Sigmoid colon (tissue), 7 donors: ENCODE results near the gene ZFHX2. TPM values are rescaled to one million over a fixed set of nuclear protein-coding genes. Genes with fewer than 3 reads are reported as not detected.

ENCODE experiments used
- DNase-seq: peaks from one replicate; pipeline ENCODE4 v3.0.0-alpha.2; 2019
- H3K27ac ChIP-seq, 4 donors: fragments of 200-600 bp; sonication (generic); one replicate each; pipeline ENCODE4 v1.5.1; 2016 to 2019; ENCODE audit warnings: mild to moderate bottlenecking in 1 of 4
- H3K27me3 ChIP-seq, 3 donors: fragments of 200-600 bp; sonication (generic); one replicate each; pipeline ENCODE4 v1.5.1; 2019; ENCODE audit warnings: mild to moderate bottlenecking in 1 of 3
- H3K36me3 ChIP-seq, 4 donors: fragments of 200-600 bp; sonication (generic); one replicate each; pipeline ENCODE4 v1.5.1; 2016 to 2019
- H3K4me1 ChIP-seq, 4 donors: fragments of 200-600 bp; sonication (generic); one replicate each; pipeline ENCODE4 v1.5.1; 2017 to 2019
- H3K4me3 ChIP-seq, 4 donors: fragments of 200-600 bp; sonication (generic); one replicate each; pipeline ENCODE4 v1.5.1; 2017 to 2019; ENCODE audit warnings: mild to moderate bottlenecking in 2 of 4, moderate library complexity in 1 of 4
- H3K9me3 ChIP-seq, 4 donors: fragments of 200-600 bp in 3 of 4; sonication (generic) in 3 of 4; one replicate each; pipeline versions ENCODE4 v1.5.1 to v1.6.1; 2013 to 2019
- CTCF ChIP-seq, 4 experiments: fragments of 450-650 bp in 3 of 4; fragments of 200-600 bp in 1 of 4; IDR thresholded peaks; one replicate each; pipeline ENCODE4 v1.5.1; 2016 to 2019; ENCODE audit warnings: antibody characterized with exemption in 4 of 4, mild to moderate bottlenecking in 3 of 4, moderate library complexity in 2 of 4
- EP300 ChIP-seq, 4 donors: sonication (generic); formaldehyde crosslinking; IDR thresholded peaks; one replicate each; pipeline ENCODE4 v1.6.1; 2017; ENCODE audit warnings: antibody characterized with exemption in 4 of 4
- POLR2A ChIP-seq, 2 donors: fragments of 450-650 bp; IDR thresholded peaks; one replicate each; pipeline ENCODE4 v1.6.1; 2016; ENCODE audit warnings: antibody characterized with exemption in 2 of 2, mild to moderate bottlenecking in 2 of 2, moderate library complexity in 2 of 2
- POLR2AphosphoS5 ChIP-seq, 4 donors: sonication (generic); formaldehyde crosslinking; IDR thresholded peaks; one replicate each; pipeline ENCODE4 v1.6.1; 2017; ENCODE audit warnings: antibody characterized with exemption in 4 of 4
- WGBS, 2 donors: extraction: QIAGEN DNeasy Blood & Tissue Kit; methylation state at CpG; one replicate each; pipeline ENCODE4 v1.1.7; 2013; 5-methylcytosine and 5-hydroxymethylcytosine counted together
- intact Hi-C: fragments of 100-400 bp; cut with DNase I; formaldehyde crosslinking; loops from one replicate; pipeline ENCODE4 v1.15.1; 2023
- polyA plus RNA-seq, 3 donors: library from polyadenylated mRNA; stranded (reverse); fragments of 200-250 nt; gene quantifications; one replicate each; pipeline ENCODE4 v1.2.3, GENCODE V29; 2013
- total RNA-seq, 4 donors: library from RNA; depleted of rRNA; stranded (reverse); fragments of >200 nt; gene quantifications; one replicate each; pipeline ENCODE4 v1.1.0, GENCODE V29; 2016
- donor health status: healthy with polysubstance abuse.
- donor health status: Bipolar disorder and iron deficiency.
- donor health status: healthy.

The ZFHX2 gene
- total and polyA plus RNA-seq, 7 donors: under 0.01 to 1.9 (median 0.56) TPM; not detected in 1

DNA sequence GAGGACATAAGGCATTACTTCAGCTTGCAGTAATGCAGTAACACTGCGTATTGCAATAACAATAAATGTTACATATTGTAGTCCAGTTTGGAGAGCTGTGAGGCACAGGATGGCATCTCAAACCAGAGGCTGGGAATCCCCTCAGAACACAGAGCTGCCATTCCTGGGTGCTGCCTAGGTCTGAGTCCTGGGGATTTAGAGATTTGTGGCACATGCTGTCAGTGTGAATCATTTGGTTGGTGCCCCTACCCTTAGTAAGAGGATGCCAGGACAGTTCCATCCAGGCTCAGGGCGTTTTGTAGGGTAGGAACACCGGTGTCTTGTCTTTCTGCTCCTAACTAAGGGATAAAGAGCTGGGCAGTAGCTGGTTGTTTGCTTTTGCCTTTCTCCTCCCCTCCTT lies 22.5 kb downstream of the ZFHX2 start:
- WGBS, 2 donors: 89 to 97% methylated on average over 3 of the region's 3 CpGs

DNA sequence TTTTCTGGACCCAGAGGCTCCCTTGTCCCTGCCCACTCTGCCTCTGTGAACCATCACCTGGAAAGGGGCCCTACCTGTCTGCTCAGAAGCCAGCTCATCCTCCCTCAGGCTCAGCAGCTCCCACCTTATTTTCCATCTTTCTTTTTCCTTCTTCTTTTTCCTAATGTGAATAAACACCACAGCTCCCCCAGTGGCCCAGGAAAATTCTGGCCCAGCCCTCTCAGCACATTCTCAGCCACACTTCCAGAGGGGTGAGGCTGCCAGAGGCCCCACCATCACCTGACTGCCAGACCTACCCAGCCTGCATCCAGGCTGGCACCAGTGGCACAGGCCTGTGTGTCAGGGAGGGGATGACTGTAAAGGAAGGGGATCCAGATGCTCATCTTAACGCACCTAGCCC lies 23.0 kb downstream of the ZFHX2 start:
- H3K27ac ChIP-seq: no peak overlapping the region
- intact Hi-C loops: no loop called here
- no peak overlapping the region for H3K4me3 ChIP-seq
- H3K36me3 ChIP-seq: peaks cover 0 to 12% (median 0%) of the 10 kb centered on the region in 4 donors
- DNase-seq: no peak
- no peaks in the 10 kb centered on the region for H3K4me1 ChIP-seq
- H3K9me3 ChIP-seq: no peaks in the 10 kb centered on the region
- 85 to 88% methylated on average over 1 of the region's 1 CpG for WGBS, 2 donors
- H3K27me3 ChIP-seq: no peaks in the 10 kb centered on the region
- no peak for TF ChIP-seq CTCF (IDR thresholded peaks at IDR 0.05)
- no peak for TF ChIP-seq POLR2A (IDR thresholded peaks at IDR 0.05)
- TF ChIP-seq POLR2AphosphoS5 (IDR thresholded peaks at IDR 0.05): no peak
- TF ChIP-seq EP300 (IDR thresholded peaks at IDR 0.05): no peak

More for the DNA sequence above, 22.5 kb downstream of the ZFHX2 start:
- Histone ChIP-seq H3K27ac (no peak overlapping the region), H3K4me1 (no peaks in the 10 kb centered on the region), H3K36me3 (peaks cover 0 to 14% (median 0%) of the 10 kb centered on the region in 4 donors), H3K9me3 (no peaks in the 10 kb centered on the region), H3K27me3 (no peaks in the 10 kb centered on the region), H3K4me3 (no peak overlapping the region)
- TF ChIP-seq EP300 (IDR thresholded peaks at IDR 0.05) (no peak), CTCF (IDR thresholded peaks at IDR 0.05) (no peak), POLR2A (IDR thresholded peaks at IDR 0.05) (no peak), POLR2AphosphoS5 (IDR thresholded peaks at IDR 0.05) (no peak)
- intact Hi-C loops: no loop called here
- no peak for DNase-seq

DNA sequence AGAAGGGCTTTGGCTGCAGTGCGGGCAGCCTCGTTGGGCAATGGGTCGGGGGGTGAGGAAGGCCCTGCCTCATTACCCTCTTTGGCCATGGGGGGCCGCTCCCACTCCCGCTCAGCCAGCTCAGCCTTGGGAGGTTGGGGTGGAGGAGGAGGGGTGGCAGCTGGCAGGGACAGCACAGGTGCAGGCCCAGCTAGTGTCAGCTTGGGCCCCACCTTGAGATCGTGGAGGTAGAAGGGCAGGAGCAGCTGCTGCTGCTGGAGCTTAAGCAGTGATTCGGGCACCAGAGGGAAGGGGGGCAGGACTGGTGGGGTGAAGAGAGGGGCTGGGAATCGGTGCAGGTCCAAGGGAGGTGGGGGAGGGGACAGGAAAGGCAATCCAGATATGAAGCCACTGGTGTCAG lies 26.0 kb downstream of the ZFHX2 start:
- Histone ChIP-seq H3K36me3 (peaks cover 0 to 6% (median 0%) of the 10 kb centered on the region in 4 donors), H3K4me1 (no peaks in the 10 kb centered on the region), H3K4me3 (no peak overlapping the region), H3K9me3 (no peaks in the 10 kb centered on the region), H3K27ac (no peak overlapping the region), H3K27me3 (no peaks in the 10 kb centered on the region)
- TF ChIP-seq EP300 (IDR thresholded peaks at IDR 0.05) (no peak), CTCF (IDR thresholded peaks at IDR 0.05) (no peak), POLR2A (IDR thresholded peaks at IDR 0.05) (no peak), POLR2AphosphoS5 (IDR thresholded peaks at IDR 0.05) (no peak)
- 87 to 88% methylated on average over 8 of the region's 8 CpGs for WGBS, 2 donors
- intact Hi-C loops: no loop called here
- no peak for DNase-seq

DNA sequence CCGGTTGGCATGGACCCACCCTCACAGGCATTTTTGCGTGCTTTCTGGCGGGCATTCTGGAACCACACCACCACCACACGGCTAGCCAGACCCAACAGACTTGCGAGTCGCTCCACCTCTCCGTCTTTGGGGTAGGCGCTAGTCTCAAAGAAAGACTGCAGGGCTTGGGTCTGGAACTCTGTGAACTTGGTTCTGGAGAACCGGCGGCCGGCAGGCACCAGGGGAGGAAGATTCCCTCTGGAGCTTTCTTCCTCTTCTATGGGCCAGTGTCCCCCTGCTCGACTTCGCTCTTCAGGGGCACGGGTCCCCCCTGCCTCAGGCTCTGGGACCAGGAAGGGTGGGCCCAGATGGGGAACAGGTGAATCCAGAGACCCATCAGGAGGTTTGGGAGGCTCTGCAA lies 26.6 kb downstream of the ZFHX2 start:
- Histone ChIP-seq H3K9me3 (no peaks in the 10 kb centered on the region), H3K4me1 (no peaks in the 10 kb centered on the region), H3K36me3 (peaks cover 0 to 6% (median 0%) of the 10 kb centered on the region in 4 donors), H3K27ac (no peak overlapping the region), H3K4me3 (no peak overlapping the region), H3K27me3 (no peaks in the 10 kb centered on the region)
- intact Hi-C loops: no loop called here
- 95 to 96% methylated on average over 14 of the region's 14 CpGs for WGBS, 2 donors
- TF ChIP-seq CTCF (IDR thresholded peaks at IDR 0.05): no peak
- TF ChIP-seq POLR2A (IDR thresholded peaks at IDR 0.05): no peak
- TF ChIP-seq POLR2AphosphoS5 (IDR thresholded peaks at IDR 0.05): no peak
- no peak for TF ChIP-seq EP300 (IDR thresholded peaks at IDR 0.05)
- DNase-seq: no peak
